Hindlimb muscle (tissue), 1 donor: ENCODE data around the gene KIAA1549. TPM values are rescaled to one million over a fixed set of nuclear protein-coding genes. Genes with fewer than 3 reads are reported as not detected.
"Not testable (repeated sequence)": the region's sequence is repeated elsewhere in the genome, so short reads cannot be mapped to it uniquely, and the experiment has no call there.

Experiments used
- DNase-seq: peaks from one replicate; pipeline ENCODE4 v3.0.0-alpha.2; 2013
- polyA plus RNA-seq: library from polyadenylated mRNA; unstranded; fragments of 120-200 nt; gene quantifications from one replicate; pipeline ENCODE4 v1.2.1, GENCODE V29; 2013; ENCODE audit not compliant: insufficient read length

Gene KIAA1549
- 14.1 TPM for polyA plus RNA-seq

DNA sequence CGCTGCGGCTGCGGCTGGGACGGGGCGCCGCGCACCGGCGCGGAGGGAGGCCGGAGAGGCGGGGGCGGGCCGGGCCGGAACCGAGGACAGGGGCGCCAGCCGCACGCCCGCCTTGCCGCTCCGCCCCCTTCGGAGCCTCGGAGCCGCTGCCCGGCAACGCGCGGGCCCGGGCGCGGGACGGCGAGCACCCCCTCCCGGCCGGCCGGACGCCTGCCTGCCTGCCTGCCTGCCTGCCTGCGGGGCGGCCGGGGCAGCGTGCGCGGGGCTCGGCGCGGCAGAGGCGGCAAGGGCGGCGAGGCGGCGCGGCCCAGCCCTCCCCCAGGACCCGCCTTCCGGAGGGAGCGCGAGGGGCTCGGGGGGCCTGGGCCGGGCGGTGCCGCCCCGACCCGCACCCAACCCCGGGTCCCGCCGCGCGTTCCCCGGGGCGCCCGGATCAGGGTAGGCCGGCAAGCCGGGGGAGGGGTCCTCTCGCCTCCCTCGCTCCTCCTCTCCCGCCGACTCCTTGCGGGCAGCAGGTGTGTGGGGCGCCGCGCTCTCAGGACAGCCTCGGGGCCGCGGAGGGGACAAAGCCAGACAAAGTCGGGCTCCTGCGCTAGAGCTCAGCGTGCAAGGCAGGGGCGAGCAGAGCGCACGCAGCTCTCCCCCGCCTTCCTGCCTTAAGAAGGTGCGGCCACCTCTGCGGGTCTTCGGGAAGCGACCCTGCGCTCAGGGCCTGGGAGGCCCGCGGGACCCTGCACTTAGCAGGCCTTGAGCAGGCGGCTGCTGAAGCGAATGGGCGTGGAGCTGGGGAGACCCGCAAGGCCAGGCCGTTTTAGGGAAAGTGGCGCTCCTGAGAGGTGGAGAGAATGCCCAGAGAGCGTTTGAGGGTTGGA is at the start of gene KIAA1549:
TSS of gene KIAA1549 (minus strand) at position 58 of the 872 bp plus-strand sequence. CDS start 120 bp downstream, outside the sequence.
- peak; percentile 83 for DNase-seq

DNA sequence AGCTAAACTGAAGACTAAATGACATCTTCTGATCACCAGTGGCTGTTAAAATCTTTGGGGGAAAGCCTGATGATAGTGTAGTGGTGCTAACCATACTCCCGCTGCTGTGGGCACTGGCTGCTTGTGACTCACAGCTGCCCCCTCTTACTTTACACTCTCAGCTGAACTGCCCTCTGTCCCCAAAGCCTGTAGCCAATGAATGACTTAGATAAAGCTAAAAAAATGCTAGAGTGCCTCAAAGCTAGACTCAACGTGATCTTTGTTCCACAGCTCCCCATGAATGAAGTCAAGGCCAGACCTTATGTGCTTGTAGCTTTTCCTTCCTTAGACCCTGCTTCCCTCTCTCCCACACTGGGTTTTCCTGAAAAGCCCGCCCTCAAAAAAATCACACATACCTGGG is 48.2 kb upstream of the KIAA1549 start:
- DNase-seq = no peak

DNA sequence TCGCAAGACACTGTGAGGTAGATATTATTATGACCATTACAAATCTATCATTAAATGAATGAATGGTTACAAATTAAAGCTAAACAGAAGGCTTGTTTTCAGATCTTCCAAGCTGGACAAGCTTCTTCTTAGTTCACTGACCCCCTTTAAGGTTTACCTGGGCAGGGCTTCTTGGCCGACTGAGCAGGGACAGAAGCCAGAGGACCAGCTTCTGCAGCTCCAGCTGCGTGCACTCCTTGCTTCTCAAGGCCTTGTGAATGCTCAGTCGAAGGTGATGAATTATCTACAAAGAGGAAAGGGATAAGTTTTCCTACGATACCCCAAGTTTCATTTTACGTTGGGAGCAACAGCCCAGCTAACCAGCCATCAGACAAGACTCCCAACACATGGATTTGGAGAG is 45.4 kb upstream of the KIAA1549 start:
- no peak for DNase-seq

DNA sequence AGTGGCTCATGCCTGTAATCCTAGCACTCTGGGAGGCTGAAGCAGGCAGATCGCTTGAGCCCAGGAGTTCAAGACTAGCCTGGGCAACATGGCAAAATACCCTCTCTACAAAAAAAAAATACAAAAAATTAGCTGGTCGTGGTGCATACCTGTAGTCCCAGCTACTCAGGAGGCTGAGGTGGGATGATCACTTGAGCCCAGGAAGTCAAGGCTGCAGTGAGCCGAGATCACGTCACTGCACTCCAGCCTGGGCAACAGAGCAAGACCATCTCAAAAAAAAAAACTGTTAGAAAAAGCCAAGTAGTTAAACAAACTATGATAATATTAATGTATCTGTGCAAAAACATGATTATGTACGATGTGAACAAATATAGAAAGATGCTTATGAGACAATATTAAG is 44.7 kb upstream of the KIAA1549 start:
- DNase-seq = not testable (repeated sequence)

DNA sequence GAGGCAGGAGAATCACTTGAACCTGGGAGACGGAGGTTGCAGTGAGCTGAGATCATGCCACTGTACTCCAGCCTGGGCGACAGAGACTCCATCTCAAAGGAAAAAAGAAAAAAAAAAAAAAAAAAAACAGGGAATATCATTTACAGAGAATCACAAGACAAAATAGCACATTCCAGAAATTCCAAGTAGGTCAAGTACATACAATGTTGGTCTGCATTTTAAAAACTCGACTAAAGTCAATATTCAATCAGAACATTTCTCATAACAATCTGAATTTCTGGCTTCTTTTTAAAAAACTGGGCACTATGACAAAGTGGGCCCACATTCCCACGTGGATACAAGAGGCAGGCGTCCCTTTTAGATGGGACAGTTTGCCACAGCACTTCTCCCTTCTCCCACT is 41.9 kb upstream of the KIAA1549 start:
- DNase-seq = no peak

DNA sequence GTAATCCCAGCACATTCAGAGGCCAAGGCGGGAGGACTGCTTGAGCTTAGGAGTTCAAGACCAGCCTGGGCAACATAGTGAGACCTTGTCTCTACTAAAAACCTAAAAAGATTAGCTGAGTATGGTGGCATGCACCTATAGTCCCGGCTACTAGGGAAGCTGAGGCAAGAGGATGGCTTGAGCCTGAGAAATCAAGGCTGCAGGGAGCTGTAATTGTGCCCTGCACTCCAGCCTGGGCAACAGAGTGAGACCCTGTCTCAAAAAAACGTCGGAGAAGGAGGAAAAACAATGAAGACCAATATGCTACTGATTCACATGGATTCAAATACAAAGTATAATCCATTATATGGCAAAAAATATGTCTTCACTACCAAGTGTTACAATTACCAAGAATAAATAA is 41.1 kb upstream of the KIAA1549 start:
- no peak for DNase-seq

DNA sequence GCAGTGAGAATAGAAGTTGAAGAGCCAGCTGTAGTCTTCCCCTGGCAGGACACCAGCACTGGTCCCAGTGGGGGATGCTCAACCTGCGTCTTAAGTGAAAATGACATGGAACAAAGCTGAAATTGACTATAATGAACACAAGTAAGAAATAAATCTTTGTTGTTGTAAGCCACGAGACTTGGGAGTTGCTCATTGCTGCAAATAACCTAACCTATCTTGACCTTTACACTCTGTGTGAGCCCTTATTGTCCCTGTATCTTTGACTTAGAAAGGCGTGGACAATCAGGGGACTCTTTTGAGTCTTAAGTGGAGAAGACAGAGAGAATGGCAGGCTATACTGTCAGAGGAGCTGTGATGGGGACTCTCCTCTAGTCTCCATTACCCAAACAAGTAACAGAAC is 37.7 kb upstream of the KIAA1549 start:
- no peak for DNase-seq

DNA sequence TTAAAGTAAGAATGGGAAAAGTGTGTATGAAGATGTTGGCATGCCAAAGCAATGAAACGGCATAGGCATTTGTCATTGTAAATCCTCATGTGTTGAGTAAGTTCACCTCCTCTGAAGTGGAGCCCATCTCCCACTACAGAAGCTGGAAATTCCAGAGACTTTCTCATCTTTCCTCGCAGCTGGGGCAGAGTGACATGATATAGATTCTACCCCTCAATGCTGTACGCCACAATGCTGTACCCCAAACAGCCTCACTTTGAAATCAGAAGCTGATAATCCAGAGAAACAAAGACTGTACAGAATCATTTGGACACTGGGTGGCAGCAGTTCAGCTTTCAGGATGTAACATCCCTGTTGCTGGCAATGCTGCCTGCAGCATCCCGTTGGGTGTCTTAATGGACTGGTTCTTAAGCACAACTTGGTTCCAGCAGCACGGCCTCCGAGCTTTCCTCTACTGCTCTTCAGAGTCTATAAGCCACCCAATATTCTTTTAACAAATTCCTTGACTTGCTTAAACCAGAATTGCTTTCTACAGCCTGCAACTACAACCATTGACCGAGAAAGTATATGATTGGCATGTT is 35.8 kb upstream of the KIAA1549 start:
- DNase-seq = peak; percentile 68

DNA sequence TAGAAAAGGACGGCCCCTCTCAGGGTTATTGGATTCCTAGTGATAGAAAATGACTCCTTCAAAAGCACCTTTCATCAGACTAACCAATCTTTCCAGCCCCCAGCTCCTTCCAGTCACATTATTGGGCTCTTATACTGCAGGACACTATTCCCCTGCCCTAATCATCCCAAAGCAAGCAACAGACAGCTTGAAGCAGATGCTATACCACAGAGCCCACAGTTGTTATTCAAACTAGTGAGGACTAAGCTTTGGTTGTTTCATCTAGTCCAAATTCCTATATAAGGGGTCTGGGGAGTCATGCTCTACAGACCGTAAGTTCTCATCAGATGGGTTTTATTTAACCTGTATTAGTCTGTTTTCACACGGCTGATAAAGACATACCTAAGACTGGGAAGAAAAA is 30.2 kb upstream of the KIAA1549 start:
- DNase-seq = no peak

DNA sequence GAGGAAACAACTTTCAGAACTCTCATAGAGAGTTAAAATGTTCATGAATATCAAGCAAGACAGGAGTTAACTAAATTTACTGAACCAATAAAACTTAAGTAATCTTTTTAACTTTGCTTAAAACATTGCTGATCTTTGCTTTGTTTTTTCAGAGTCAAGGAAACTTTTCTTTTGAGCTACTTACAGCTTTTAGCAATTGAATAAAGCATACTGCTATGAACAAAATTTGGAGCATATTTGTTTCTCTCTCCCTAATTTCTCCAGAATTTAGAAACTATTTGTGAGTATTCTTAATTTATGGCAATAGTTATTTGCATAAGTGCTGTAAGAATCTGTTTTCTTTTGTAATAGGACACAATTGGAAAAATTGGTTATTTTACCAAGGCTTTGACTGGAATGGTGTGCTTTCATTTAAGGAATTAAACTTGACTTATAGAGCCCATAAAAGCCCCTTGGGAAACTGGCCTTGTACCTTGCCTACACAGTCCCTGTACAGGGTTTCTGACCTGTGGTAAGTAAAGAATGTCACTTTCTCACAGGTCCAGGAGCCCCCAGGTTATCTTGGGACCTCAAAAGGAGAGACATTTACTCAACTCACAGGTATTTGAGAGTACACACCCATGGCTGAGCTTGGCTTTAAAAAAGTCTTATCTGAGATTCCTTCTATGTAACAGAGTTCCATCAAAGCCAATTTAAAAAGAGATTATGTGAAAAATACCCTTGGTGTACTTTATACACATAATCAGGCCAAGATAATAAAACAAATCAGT is 23.3 kb upstream of the KIAA1549 start:
- DNase-seq = no peak

DNA sequence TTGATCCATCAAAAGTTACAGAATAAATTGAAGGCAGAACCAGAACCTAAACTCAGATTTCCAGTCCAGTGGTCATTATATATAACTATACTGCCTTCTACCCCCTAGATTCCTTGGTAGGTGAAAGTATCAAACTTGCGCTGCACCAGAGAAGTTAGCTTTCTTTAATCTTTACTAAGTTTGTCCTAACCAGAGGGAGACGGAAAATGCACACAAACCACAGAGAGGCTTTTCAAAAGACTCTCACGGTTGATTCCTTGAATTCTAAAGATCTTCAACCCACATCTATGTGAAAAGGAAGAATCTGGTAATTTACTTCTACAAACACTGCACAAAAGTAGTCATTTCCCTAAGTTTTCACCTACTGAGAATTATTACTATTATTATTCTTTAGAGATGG is 18.2 kb upstream of the KIAA1549 start:
- DNase-seq = no peak

DNA sequence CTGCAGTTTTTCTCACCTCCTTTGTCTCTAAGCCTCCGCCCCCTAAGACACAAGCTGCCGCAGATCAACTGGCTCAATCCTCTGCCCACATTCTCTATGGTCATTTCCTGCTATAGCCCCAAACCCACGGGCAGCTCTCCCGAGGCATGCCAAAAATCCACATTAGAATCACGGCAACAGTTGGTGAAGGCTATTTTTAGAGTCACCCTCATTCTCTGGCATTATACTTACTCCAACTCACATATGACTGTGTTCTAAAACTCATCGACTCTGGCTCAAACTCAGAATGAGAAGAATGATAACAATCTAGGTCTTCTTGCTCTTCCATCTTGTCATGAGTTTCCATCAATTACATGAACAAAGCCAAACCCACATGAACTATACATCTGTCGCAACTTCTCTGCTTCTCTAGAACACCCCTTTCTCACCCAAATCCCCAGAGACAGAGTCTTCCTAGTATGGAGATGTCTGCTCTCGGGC is 10.9 kb upstream of the KIAA1549 start:
- no peak for DNase-seq

DNA sequence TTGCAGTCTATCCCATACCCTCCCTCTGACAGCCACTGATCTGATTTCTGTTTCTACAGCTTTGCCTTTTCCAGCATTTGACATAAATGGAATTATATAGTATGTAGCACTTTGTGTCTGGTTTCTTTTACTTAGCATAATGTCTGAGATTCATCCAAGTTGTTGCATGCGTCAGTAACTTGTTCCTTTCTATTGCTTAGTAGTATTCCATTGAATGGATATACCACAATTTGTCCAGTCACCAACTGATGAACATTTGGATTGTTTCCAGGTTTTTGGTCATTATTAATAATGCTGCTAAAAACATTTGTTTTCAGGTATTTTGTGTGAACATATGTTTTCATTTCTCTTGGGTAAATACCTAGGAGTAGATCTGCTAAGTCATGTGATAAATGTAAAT is 6.5 kb upstream of the KIAA1549 start:
- no peak for DNase-seq

DNA sequence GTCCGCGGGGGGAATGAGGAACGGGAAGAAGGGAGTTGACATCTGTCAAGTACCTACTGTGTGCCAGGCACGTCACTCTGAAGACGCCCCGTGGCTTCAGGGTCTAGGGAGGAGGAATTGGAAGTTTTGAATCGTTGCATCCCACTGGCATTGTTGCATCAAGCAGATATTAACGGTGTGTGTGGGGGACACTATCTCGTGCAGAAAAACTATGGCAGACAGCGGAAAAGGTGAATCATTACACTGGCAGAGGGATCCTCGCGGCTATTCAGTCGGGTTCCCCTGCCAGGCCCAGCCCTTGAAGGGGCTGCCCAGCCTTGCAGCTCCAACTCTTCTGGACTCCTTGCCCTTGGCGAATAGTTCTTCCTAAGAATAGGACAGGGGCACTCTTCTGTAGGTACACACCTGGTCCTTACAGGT is 1.0 kb upstream of the KIAA1549 start:
- DNase-seq = no peak

DNA sequence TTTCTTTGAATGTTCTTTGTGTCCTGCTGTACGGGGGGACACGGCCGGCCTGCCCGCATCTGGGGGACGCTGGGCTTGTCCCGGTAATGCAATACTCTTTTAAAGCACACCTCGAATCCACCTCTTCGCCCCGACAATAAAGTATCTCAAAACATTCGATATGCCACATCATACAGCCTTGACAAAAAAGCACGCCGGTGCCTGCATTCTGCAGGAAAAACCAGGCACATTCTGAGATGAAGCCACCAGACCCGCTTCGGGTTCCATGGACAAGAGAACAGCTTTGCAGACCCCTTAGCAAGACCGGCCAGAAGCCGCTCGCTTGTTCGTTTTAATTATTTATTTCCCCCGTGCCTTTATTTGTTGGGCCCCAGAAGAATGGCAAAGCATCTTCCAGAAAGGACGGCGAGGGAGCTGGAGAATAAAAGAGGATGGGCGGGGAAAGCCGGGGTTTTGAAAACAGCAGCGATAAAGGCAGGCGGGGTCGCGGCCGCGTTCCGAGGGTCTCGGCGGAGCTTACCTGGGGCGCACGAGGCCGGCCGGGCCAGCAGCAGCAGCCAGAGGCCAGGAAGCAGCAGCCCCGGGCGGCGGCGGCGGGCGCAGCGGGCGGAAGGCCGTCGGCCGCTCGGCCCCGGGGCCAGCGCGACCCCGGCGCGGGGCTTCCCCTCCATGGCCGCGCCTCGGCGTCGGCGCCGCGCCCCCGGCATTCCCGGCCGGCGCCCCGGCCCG is 462 bp downstream of the KIAA1549 start:
- DNase-seq = no peak

DNA sequence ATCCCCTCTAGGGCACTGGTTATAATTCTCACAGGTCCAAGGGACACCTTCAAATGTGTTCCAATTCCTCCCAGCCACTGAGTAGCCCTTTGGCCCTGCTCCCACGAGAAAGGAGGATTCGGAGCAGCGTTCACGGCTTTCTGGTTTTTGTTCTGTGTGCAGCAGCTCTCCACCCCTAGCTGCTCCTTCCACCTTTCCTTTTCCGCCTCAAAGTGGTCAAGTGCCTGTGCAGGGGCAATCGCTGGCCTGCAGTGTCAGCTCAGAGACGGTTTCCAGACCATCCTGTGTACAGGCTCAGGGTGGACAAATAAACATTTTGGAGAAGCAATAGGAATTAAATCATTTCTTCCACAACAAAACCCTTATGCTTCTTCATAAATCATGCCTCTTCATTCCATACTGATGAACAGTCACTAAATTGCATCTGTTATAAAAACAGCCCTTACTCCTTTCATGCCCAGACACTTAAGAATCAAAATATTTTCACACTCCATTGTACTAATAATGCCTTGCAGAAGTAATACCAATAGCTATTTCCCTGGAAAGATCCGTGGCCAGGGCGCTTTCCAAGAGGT is 1.1 kb downstream of the KIAA1549 start:
- no peak for DNase-seq

DNA sequence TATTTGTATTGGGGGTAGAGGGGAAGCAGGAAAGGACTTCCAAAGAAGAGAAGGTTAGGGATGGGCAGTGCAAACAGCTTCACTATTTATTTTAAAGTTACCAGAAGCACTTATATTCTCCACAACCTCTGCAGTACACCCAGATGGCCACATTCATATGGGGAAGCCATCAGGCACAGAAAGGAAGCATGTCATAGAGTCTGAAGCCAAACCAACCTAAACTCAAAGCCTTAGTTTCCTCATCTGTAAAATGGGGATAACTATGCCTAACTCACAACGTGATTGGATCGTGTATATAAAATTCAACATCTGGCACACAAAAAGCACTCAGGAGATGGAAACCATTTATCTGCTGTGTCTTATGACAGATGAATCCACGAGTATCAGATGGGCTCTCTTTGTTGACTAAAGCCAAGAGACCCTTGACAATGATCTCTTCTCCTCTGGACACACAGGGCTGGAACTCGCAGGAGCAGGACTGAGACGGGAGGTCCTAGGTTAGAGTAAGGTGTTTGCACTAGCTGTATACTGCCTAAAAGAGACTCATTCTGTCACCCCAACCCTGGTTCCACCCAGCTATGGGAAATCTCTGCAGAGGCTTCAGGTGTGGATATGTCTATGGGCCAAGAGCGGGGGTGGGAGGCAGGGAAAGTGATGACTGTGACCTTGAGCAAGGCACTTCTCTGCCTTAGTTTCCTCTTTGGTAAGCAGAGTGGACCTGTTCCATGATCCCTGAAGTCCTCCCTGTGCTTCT is 1.8 kb downstream of the KIAA1549 start:
- no peak for DNase-seq

DNA sequence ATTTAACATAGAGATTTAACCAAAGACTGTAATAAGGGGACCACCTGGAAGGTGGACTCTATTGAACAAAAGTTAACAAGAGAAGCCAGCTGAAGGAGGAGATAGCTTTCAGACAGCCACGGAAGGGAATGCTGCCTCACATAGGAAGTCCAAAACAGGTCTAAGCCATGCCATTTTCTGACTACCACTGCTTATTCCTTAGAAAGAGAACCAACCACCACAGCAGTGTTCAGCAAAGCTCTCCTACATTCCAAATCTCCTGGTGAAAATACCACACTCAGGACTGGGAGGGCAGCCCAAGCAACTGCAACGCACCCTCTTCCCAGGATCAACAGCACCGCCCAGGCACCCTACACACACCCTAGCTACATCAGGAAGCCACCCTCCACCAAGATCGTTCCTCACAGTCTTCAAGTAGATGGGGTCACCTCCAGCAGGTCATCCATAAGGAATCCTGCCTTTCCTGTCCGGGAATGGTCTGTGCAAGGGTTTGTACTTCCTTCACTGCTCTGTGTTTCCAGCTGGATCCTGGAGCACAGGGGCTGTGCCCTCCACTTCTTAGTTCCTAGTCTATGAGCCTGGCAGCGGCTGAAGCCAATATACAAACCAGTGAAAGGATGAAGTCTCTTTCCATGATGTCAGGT is 2.5 kb downstream of the KIAA1549 start:
- no peak for DNase-seq

DNA sequence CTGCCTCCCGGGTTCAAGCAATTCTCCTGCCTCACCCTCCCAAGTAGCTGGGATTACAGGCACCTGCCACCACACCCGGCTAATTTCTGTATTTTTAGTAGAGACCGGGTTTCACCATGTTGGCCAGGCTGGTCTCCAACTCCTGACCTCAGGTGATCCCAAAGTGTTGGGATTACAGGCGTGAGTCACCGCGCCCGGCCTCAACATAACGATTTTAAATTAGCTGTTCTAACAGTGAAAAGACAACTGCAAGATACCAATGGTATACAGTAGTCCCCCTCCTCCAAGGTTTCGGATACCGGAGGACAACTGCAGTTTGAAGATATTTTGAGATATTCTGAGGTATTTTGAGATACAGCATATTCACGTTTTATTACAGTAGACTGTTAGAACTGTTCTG is 5.0 kb downstream of the KIAA1549 start:
- not testable (repeated sequence) for DNase-seq

DNA sequence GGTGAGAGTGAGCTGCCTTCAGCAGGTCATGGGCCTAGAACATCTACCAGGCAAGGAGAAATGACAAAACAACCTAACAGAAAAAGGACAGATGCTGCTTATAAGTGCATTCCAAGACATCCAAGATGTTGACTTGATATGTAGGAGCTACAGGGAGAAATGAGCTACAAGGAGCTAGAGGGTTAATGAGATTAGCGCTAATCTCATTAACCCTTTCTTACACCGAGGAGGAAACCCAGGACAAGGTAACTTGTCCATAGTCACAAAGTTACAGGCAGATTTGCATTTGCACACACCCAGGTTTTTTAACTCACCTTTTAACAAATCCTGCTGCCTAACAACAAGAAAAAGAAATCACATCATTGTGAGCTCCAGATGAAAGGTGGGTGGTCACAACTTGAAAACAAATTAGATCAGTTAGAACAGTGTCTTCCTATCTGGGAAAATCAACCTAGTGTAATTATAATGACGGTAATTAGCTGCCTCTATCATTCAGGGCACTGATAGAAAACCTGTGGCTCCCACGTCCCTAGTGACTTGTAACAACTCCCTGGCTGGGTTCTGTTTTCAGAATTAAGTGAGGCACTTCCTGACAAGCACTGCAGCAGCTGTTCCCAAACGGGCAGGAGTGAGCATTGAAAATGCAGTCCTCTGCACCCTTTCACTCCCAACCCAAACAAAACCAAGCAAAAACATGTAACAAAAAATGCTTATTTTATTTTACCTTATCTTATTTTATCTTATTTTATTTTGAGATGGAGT is 5.7 kb downstream of the KIAA1549 start:
- no peak for DNase-seq
